Fibroblast of the aortic adventitia (primary cell): Measurements from ENCODE around the gene STX2. TPM values are rescaled to one million over a fixed set of nuclear protein-coding genes. Genes with fewer than 3 reads are reported as not detected.
A peak's percentile ranks its signal among the peaks of the same experiment; 100 is the strongest.
"Not testable (repeated sequence)": the region's sequence is repeated elsewhere in the genome, so short reads cannot be mapped to it uniquely, and the experiment has no call there.

Experiments used
- DNase-seq: peaks from one replicate; pipeline ENCODE4 v3.0.0-alpha.2; 2010; ENCODE audit warnings: low read depth
- H3K4me3 ChIP-seq: 2 replicates; pipeline ENCODE4 v1.5.1; 2011; ENCODE audit warnings: low read depth, mild to moderate bottlenecking, control low read depth, low read length, moderate library complexity
- total RNA-seq: library from RNA; depleted of rRNA; stranded (reverse); fragments of >200 nt; gene quantifications from 2 replicates; pipeline ENCODE4 v1.2.3, GENCODE V29; 2012; ENCODE audit warnings: low replicate concordance
- TF ChIP-seq, protein P1 (sequence below): IDR thresholded peaks from 2 replicates; pipeline ENCODE4 v1.5.1; 2011; ENCODE audit warnings: mild to moderate bottlenecking, low read length, control low read depth, inconsistent platforms; ENCODE audit not compliant: insufficient read depth

Gene STX2
- total RNA-seq, 1 donor = 48.1 TPM

DNA sequence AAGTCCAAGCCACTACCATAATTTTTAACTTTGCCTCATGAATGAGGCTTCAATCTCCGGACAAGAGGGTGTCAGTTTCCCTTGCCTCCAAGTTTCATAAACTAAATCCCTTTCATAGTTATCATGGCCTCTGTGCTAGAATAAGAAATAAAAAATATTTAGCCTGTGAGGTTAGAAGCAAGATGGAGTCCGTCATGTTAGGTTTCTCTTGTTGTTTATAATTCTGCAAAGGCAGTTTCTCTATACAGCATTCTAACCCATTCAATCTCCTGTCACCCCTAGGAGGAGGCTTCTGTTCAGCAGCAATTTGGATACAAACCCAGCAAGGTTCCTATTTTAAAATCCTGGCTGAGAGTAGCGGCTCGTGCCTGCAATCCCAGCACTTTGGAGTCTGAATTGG, 17.0 kb upstream of the STX2 start:
- TF ChIP-seq, protein P1, sequence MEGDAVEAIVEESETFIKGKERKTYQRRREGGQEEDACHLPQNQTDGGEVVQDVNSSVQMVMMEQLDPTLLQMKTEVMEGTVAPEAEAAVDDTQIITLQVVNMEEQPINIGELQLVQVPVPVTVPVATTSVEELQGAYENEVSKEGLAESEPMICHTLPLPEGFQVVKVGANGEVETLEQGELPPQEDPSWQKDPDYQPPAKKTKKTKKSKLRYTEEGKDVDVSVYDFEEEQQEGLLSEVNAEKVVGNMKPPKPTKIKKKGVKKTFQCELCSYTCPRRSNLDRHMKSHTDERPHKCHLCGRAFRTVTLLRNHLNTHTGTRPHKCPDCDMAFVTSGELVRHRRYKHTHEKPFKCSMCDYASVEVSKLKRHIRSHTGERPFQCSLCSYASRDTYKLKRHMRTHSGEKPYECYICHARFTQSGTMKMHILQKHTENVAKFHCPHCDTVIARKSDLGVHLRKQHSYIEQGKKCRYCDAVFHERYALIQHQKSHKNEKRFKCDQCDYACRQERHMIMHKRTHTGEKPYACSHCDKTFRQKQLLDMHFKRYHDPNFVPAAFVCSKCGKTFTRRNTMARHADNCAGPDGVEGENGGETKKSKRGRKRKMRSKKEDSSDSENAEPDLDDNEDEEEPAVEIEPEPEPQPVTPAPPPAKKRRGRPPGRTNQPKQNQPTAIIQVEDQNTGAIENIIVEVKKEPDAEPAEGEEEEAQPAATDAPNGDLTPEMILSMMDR = no peak

DNA sequence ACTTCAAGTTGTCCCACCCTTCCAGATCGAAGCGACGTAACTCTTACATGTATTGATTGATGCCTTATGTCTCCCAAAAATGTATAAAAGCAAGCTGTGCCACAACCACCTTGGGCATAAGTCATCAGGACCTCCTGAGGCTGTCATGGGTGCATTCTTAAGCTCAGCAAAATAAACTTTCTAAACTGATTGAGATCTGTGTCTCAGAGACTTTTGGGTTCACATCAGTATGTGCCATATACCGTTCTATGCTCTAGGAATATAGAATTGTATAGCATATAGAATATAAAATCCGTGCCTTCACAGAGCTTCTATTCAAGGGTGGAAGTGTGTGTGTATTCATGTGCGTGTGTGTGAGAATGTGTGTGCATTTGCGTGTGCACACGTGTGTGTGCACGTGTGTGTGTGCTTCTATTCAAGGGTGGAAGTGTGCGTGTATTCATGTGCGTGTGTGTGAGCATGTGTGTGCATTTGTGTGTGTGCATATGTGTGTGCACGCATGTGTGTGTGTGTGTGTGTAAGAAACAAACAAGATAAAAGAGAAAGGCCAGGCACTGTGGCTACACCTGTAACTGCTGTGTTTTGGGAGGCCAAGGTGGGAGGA, 11.5 kb upstream of the STX2 start:
- DNase-seq = no peak
- H3K4me3 ChIP-seq = no peak overlapping the region
- TF ChIP-seq, protein P1 = no peak

More for the DNA sequence above, 17.0 kb upstream of the STX2 start:
- H3K4me3 ChIP-seq = no peak overlapping the region
- DNase-seq = no peak

GRCh38 chr12:130849561-130850417, 10.7 kb upstream of the STX2 start:
- DNase-seq = no peak
- TF ChIP-seq, protein P1 = no peak
- H3K4me3 ChIP-seq = no peak overlapping the region

GRCh38 chr12:130848785-130849305, 9.8 kb upstream of the STX2 start:
- DNase-seq = not testable (repeated sequence)

DNA sequence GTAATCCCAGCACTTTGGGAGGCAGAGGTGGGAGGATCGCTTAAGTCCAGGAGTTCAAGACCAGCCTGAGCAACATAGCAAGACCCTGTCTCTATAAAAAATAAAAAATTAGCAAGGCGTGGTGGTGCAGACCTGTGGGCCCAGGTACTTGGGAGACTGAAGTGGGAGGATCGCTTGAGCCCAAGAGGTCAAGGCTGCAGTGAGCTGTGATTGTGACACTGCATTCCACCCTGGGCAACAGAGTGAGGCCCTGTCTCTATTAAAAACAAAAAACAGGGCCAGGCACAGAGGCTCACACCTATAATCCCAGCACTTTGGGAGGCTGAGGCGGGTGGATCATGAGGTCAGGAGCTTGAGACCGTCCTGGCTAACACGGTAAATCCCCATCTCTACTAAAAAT, 9.1 kb upstream of the STX2 start:
- H3K4me3 ChIP-seq = not testable (repeated sequence)

More at GRCh38 chr12:130848785-130849305, 9.8 kb upstream of the STX2 start:
- H3K4me3 ChIP-seq = not testable (repeated sequence)

DNA sequence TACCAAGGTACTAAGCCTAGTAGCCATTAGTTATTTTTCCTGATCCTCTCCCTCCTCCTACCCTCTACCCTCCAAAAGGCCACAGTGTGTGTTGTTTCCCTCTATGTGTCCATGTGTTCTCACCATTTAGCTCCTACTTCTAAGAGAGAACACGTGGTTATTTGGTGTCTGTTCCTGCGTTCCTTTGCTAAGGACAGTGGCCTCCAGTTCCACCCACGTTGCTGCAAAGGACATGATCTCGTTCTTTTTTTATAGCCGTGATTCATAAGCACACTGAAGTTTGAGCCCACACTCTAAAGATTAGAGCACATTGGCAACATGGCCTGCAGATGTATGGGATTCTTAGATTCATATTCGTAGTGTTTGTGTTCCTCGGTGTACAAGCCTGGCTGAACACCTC, 8.1 kb upstream of the STX2 start:
- TF ChIP-seq, protein P1 = no peak
- no peak overlapping the region for H3K4me3 ChIP-seq
- no peak for DNase-seq

More for the DNA sequence above, 9.1 kb upstream of the STX2 start:
- DNase-seq = not testable (repeated sequence)

GRCh38 chr12:130846369-130846768, 7.3 kb upstream of the STX2 start:
- TF ChIP-seq, protein P1 = no peak
- no peak overlapping the region for H3K4me3 ChIP-seq
- peak; percentile 55 for DNase-seq
